ACC112 (cell line): ENCODE data around the gene STK32A.

ENCODE experiments used
- H2AFZ ChIP-seq: fragments of 200-600 bp; sonication (generic); one replicate; pipeline ENCODE4 v1.6.0; 2017; ENCODE audit warnings: antibody characterized with exemption, low read length; ENCODE audit not compliant: unreplicated experiment
- H3K27ac ChIP-seq: fragments of 200-600 bp; sonication (generic); 2 replicates; pipeline ENCODE4 v1.5.1; 2014; ENCODE audit warnings: low read depth, mild to moderate bottlenecking, antibody characterized with exemption, low read length, moderate library complexity
- H3K27me3 ChIP-seq: fragments of 200-600 bp; sonication (generic); 2 replicates; pipeline ENCODE4 v1.6.1; 2014; ENCODE audit warnings: mild to moderate bottlenecking, antibody characterized with exemption, low read length, moderate library complexity, mixed read lengths; ENCODE audit not compliant: insufficient read depth
- H3K36me3 ChIP-seq: fragments of 200-600 bp; sonication (generic); 2 replicates; pipeline ENCODE4 v1.6.1; 2016; ENCODE audit warnings: mild to moderate bottlenecking, antibody characterized with exemption, low read length, moderate library complexity, mixed read lengths; ENCODE audit not compliant: insufficient read depth
- H3K4me1 ChIP-seq: fragments of 200-600 bp; sonication (generic); one replicate; pipeline ENCODE4 v1.6.1; 2016; ENCODE audit warnings: low read length, mixed read lengths; ENCODE audit not compliant: insufficient read depth, unreplicated experiment, control insufficient read depth
- H3K4me3 ChIP-seq: fragments of 200-600 bp; sonication (generic); 2 replicates; pipeline ENCODE4 v1.5.1; 2014; ENCODE audit warnings: mild to moderate bottlenecking, low read depth, low read length
- H3K79me2 ChIP-seq: fragments of 200-600 bp; sonication (generic); one replicate; pipeline ENCODE4 v1.6.0; 2016; ENCODE audit warnings: low read length; ENCODE audit not compliant: control insufficient read depth, unreplicated experiment, insufficient read depth

STK32A gene

GRCh38 chr5:147259837-147260236, 25.0 kb downstream of the STK32A start:
- H3K4me1 ChIP-seq, result no peaks in the 10 kb centered on the region
- H3K79me2 ChIP-seq, result no peaks in the 10 kb centered on the region
- H3K4me3 ChIP-seq, result no peak overlapping the region
- H3K36me3 ChIP-seq, result no peaks in the 10 kb centered on the region
- no peak overlapping the region for H2AFZ ChIP-seq
- no peak overlapping the region for H3K27ac ChIP-seq
- peaks cover 24% of the 10 kb centered on the region; the same call in 1 of the 2 replicates for H3K27me3 ChIP-seq

- no peaks in the 10 kb centered on the region for H3K36me3 ChIP-seq
- no peak overlapping the region for H3K4me3 ChIP-seq
- H2AFZ ChIP-seq, result no peak overlapping the region
- H3K4me1 ChIP-seq, result no peaks in the 10 kb centered on the region
- no peaks in the 10 kb centered on the region for H3K79me2 ChIP-seq
- no peak overlapping the region for H3K27ac ChIP-seq
- peaks cover 37% of the 10 kb centered on the region for H3K27me3 ChIP-seq
Measured at GRCh38 chr5:147267082-147267832, 32.4 kb downstream of the STK32A start.

GRCh38 chr5:147276497-147276896, 41.7 kb downstream of the STK32A start:
- Histone ChIP-seq H3K79me2 (no peaks in the 10 kb centered on the region), H2AFZ (no peak overlapping the region), H3K27ac (no peak overlapping the region), H3K4me1 (no peaks in the 10 kb centered on the region), H3K27me3 (no peaks in the 10 kb centered on the region), H3K36me3 (no peaks in the 10 kb centered on the region), H3K4me3 (no peak overlapping the region)

- Histone ChIP-seq H3K27me3 (no peaks in the 10 kb centered on the region), H3K27ac (no peak overlapping the region), H3K4me3 (no peak overlapping the region)
Measured at GRCh38 chr5:147286296-147286695, 51.5 kb downstream of the STK32A start.

GRCh38 chr5:147287110-147287509, 52.3 kb downstream of the STK32A start:
- Histone ChIP-seq H2AFZ (no peak overlapping the region), H3K79me2 (no peaks in the 10 kb centered on the region), H3K36me3 (no peaks in the 10 kb centered on the region), H3K27me3 (no peaks in the 10 kb centered on the region), H3K4me3 (no peak overlapping the region), H3K27ac (no peak overlapping the region), H3K4me1 (no peaks in the 10 kb centered on the region)

More at GRCh38 chr5:147286296-147286695, 51.5 kb downstream of the STK32A start:
- Histone ChIP-seq H3K79me2 (no peaks in the 10 kb centered on the region), H2AFZ (no peak overlapping the region), H3K4me1 (no peaks in the 10 kb centered on the region), H3K36me3 (no peaks in the 10 kb centered on the region)

- Histone ChIP-seq H3K36me3 (no peaks in the 10 kb centered on the region), H3K27ac (no peak overlapping the region), H3K4me1 (no peaks in the 10 kb centered on the region), H2AFZ (no peak overlapping the region), H3K27me3 (no peaks in the 10 kb centered on the region), H3K4me3 (no peak overlapping the region), H3K79me2 (no peaks in the 10 kb centered on the region)
Measured at GRCh38 chr5:147290261-147290660, 55.4 kb downstream of the STK32A start.

GRCh38 chr5:147303251-147303650, 68.4 kb downstream of the STK32A start:
- Histone ChIP-seq H3K27me3 (no peaks in the 10 kb centered on the region), H3K79me2 (no peaks in the 10 kb centered on the region), H2AFZ (peak overlapping the region; percentile 53), H3K36me3 (no peaks in the 10 kb centered on the region), H3K27ac (peak overlapping the region; percentile 58), H3K4me1 (peaks cover 22% of the 10 kb centered on the region), H3K4me3 (peak overlapping the region; percentile 9; the same call in 1 of the 2 replicates)

- Histone ChIP-seq H3K27me3 (no peaks in the 10 kb centered on the region), H3K27ac (peak overlapping the region; percentile 58), H3K79me2 (no peaks in the 10 kb centered on the region), H2AFZ (no peak overlapping the region), H3K36me3 (no peaks in the 10 kb centered on the region), H3K4me3 (peak overlapping the region; percentile 9; the same call in 1 of the 2 replicates), H3K4me1 (peaks cover 22% of the 10 kb centered on the region)
Measured at GRCh38 chr5:147303976-147304375, 69.2 kb downstream of the STK32A start.

GRCh38 chr5:147305147-147305546, 70.3 kb downstream of the STK32A start:
- Histone ChIP-seq H3K27me3 (no peaks in the 10 kb centered on the region), H3K79me2 (no peaks in the 10 kb centered on the region), H3K4me1 (peaks cover 33% of the 10 kb centered on the region), H3K4me3 (no peak overlapping the region), H3K27ac (no peak overlapping the region), H2AFZ (no peak overlapping the region), H3K36me3 (no peaks in the 10 kb centered on the region)

- Histone ChIP-seq H3K4me1 (peaks cover 44% of the 10 kb centered on the region), H3K4me3 (no peak overlapping the region)
Measured at GRCh38 chr5:147306351-147306750, 71.5 kb downstream of the STK32A start.

GRCh38 chr5:147307170-147307569, 72.3 kb downstream of the STK32A start:
- no peak overlapping the region for H3K27ac ChIP-seq
- no peak overlapping the region for H3K4me3 ChIP-seq
- H3K36me3 ChIP-seq, result no peaks in the 10 kb centered on the region
- H3K27me3 ChIP-seq, result no peaks in the 10 kb centered on the region
- peaks cover 44% of the 10 kb centered on the region for H3K4me1 ChIP-seq
- H2AFZ ChIP-seq, result no peak overlapping the region
- H3K79me2 ChIP-seq, result no peaks in the 10 kb centered on the region

More at GRCh38 chr5:147306351-147306750, 71.5 kb downstream of the STK32A start:
- Histone ChIP-seq H3K27ac (no peak overlapping the region), H2AFZ (no peak overlapping the region), H3K36me3 (no peaks in the 10 kb centered on the region), H3K27me3 (no peaks in the 10 kb centered on the region), H3K79me2 (no peaks in the 10 kb centered on the region)
